ENCODE data around the gene KRT25.

DNA sequence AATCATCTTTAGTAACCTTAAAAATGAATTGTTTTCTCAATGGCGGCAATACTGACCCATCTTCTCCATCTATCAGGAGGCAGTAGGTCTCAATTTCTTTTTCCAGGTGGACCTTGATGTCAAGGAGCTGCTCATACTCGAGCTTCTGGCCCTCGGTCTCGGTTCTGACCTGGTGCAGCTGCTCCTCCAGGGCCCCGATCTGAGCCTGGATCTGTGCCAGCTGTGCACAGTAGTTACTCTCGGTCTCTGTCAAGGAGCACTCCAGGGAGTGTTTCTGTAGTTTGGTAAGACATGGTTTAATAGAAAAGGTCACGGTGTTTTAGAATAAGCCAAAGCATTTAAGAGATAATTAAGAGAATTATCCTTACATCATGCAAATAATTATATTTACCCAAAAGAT, 22.3 kb upstream of the KRT25 start:
- TF ChIP-seq, protein P1, sequence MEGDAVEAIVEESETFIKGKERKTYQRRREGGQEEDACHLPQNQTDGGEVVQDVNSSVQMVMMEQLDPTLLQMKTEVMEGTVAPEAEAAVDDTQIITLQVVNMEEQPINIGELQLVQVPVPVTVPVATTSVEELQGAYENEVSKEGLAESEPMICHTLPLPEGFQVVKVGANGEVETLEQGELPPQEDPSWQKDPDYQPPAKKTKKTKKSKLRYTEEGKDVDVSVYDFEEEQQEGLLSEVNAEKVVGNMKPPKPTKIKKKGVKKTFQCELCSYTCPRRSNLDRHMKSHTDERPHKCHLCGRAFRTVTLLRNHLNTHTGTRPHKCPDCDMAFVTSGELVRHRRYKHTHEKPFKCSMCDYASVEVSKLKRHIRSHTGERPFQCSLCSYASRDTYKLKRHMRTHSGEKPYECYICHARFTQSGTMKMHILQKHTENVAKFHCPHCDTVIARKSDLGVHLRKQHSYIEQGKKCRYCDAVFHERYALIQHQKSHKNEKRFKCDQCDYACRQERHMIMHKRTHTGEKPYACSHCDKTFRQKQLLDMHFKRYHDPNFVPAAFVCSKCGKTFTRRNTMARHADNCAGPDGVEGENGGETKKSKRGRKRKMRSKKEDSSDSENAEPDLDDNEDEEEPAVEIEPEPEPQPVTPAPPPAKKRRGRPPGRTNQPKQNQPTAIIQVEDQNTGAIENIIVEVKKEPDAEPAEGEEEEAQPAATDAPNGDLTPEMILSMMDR (conservative IDR thresholded peaks at IDR 0.05; ENCODE audit: low read length), result no peak
- TF ChIP-seq EZH2phosphoT487 (IDR thresholded peaks at IDR 0.05; ENCODE audit: borderline replicate concordance), result no peak

All from Loucy (cell line).